NT2/D1 (cell line): ENCODE results near the gene DIDO1.
A peak's percentile ranks its signal among the peaks of the same experiment; 100 is the strongest.

Experiments used
- DNase-seq: peaks from one replicate; pipeline ENCODE4 v3.0.0-alpha.2; 2011; ENCODE audit warnings: low read depth, low spot score
- H3K27me3 ChIP-seq: 2 replicates; pipeline ENCODE4 v1.6.0; 2011; ENCODE audit warnings: mild to moderate bottlenecking; ENCODE audit not compliant: insufficient read length, insufficient read depth
- H3K36me3 ChIP-seq: 2 replicates; pipeline ENCODE4 v1.6.1; 2011; ENCODE audit warnings: mild to moderate bottlenecking, low read length, mixed read lengths; ENCODE audit not compliant: insufficient read depth, insufficient read length
- H3K4me1 ChIP-seq: 2 replicates; pipeline ENCODE4 v1.5.1; 2011; ENCODE audit not compliant: insufficient read depth, insufficient read length
- H3K4me3 ChIP-seq: 2 replicates; pipeline ENCODE4 v1.5.1; 2011; ENCODE audit warnings: low read depth; ENCODE audit not compliant: insufficient read length
- H3K9ac ChIP-seq: 2 replicates; pipeline ENCODE4 v1.6.0; 2011; ENCODE audit warnings: low read depth; ENCODE audit not compliant: insufficient read length
- H3K9me3 ChIP-seq: 2 replicates; pipeline ENCODE4 v1.5.1; 2011; ENCODE audit warnings: mild to moderate bottlenecking, low read length; ENCODE audit not compliant: insufficient read depth
- SUZ12 ChIP-seq: IDR thresholded peaks from 2 replicates; pipeline ENCODE4 v1.6.1; 2011; ENCODE audit not compliant: insufficient read length, insufficient read depth; ENCODE audit errors: extremely low read depth
- YY1 ChIP-seq: IDR thresholded peaks from 2 replicates; pipeline ENCODE4 v1.6.1; 2011; ENCODE audit not compliant: insufficient read length, insufficient read depth
- ZNF274 ChIP-seq: IDR thresholded peaks from 2 replicates; pipeline ENCODE4 v1.6.1; 2011; ENCODE audit warnings: mild to moderate bottlenecking, low read depth, low read length

The DIDO1 gene

DNA sequence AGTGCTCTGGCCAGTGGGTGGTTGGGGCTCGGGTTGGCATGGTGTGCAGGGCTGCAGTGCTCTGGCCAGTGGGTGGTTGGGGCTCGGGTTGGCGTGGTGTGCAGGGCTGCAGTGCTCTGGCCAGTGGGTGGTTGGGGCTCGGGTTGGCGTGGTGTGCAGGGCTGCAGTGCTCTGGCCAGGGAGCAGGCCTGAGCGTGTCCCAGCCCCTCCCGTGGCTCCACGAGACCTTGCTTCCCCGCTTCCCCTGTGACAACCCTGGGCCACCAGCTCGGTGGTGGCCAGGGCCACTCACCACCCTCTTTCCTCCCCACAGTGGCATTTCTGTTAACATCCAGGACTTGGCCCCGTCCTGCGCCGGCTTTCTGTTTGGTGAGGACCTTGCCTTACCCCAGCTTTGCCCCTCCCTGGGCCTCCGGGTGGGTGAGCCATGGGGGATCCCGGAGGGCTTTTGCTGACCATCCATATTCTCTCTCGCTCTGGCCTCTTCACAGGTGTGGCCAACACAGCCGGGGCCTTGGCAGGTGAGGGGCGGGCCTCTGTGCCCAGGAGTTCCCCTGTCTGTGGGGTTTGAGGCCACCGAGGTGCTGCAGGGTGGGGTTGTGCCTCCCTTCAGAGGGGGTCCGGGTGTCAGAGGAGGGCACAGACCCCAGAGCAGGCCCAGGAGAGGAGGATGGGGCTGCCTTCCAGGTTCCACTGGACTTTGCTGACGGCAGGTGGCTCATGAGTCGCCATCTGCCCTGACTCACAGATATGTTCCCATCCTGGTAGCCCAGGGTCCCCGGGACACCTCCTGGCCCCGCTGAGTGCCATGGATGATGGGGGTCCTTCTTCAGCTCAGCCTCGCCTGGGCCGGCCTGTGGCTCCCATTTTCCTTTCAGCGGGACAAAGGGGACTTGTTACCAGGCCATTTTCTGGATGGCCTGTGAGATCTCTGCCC, 40.2 kb upstream of the DIDO1 start:
- no peak for TF ChIP-seq SUZ12
- TF ChIP-seq ZNF274: no peak
- Histone ChIP-seq H3K4me3 (no peak overlapping the region), H3K36me3 (no peaks in the 10 kb centered on the region), H3K4me1 (peaks cover 12% of the 10 kb centered on the region), H3K27me3 (no peaks in the 10 kb centered on the region), H3K9me3 (no peaks in the 10 kb centered on the region), H3K9ac (no peak overlapping the region)
- no peak for DNase-seq

DNA sequence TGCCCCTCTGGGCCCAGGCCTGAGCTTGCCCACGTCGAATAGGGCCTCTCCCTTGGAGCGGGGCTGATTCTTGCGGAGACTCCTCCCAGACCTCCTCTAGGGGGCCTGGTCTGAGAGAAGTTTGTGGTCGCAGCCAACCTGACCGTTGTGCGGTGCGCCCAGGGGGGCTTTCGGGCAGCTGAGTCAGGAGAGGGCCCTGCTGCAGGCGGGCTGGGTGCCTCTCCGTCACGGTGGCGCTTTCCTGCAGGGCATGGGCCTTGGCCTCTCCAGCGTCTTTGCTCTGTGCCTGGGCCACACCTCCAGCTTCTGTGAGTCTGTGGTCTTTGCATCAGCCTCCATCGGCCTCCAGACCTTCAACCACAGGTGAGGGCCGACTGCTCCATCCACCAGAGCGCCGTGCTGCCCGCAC, 39.1 kb upstream of the DIDO1 start:
- TF ChIP-seq ZNF274: no peak
- no peak for TF ChIP-seq SUZ12
- no peak for TF ChIP-seq YY1
- Histone ChIP-seq H3K4me3 (peak overlapping the region; percentile 11), H3K27me3 (no peaks in the 10 kb centered on the region), H3K9me3 (no peaks in the 10 kb centered on the region), H3K36me3 (no peaks in the 10 kb centered on the region), H3K4me1 (peaks cover 7% of the 10 kb centered on the region), H3K9ac (peak overlapping the region; percentile 61)
- no peak for DNase-seq

DNA sequence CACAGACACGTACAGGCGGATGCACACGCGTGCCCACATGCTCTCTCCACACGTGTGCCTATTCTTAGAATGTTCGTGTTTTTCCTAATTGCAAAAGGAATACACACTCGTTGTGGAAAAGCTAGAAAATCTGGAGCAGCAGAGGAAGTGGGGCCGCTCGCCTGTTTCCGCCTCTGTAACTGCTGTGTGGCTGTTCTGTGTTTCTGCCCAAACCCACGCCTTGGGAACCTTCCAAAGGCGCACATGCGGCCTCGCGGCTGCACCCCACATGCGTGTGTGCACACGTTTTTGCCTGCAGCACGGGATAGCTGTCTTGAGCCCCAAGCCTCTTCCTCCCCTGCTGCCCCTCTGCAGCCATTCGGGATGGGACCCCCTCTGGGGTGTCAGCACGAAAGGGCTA, 38.4 kb upstream of the DIDO1 start:
- Histone ChIP-seq H3K9ac (peak overlapping the region; percentile 47), H3K4me1 (peaks cover 7% of the 10 kb centered on the region), H3K4me3 (no peak overlapping the region), H3K36me3 (no peaks in the 10 kb centered on the region), H3K9me3 (no peaks in the 10 kb centered on the region), H3K27me3 (no peaks in the 10 kb centered on the region)
- DNase-seq: no peak
- TF ChIP-seq ZNF274: no peak

DNA sequence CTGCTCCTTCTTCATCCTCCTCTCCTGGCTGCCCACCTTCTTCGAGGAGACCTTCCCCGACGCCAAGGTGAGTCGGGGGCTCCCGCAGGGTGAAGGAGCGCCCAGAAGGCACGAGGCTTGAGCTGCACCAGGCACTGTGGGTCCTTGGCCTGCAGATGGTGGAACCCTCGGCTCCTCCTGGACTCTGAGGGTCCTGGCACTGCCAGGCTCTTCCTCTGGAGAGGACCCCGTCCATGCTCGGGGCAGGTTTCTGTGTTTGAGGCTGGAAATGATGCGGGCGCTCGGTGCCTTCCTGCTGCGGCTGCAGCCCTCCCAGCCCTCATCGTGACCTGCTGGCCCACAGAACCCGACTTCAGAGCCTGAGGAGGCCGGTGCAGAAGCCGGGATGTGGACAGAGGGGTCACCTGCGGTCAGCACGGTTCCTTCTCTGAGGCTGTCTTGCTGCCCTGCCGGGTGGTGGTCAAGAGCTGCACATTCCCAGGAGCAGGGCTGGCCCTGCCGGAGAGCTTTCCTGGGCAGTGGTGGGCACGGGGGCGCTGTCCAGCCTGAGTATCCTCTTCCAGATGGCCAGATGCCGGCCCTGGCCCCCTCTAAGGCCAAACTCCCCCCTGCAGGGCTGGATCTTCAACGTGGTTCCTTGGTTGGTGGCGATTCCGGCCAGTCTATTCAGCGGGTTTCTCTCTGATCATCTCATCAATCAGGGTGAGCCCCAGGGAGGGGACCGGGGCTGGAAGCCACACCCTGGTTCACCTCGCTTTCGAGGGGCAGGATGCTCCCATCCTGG, 37.5 kb upstream of the DIDO1 start:
- no peak for DNase-seq
- TF ChIP-seq ZNF274: no peak
- Histone ChIP-seq H3K4me3 (no peak overlapping the region), H3K9ac (no peak overlapping the region), H3K9me3 (no peaks in the 10 kb centered on the region), H3K27me3 (no peaks in the 10 kb centered on the region), H3K36me3 (no peaks in the 10 kb centered on the region), H3K4me1 (peaks cover 13% of the 10 kb centered on the region)

DNA sequence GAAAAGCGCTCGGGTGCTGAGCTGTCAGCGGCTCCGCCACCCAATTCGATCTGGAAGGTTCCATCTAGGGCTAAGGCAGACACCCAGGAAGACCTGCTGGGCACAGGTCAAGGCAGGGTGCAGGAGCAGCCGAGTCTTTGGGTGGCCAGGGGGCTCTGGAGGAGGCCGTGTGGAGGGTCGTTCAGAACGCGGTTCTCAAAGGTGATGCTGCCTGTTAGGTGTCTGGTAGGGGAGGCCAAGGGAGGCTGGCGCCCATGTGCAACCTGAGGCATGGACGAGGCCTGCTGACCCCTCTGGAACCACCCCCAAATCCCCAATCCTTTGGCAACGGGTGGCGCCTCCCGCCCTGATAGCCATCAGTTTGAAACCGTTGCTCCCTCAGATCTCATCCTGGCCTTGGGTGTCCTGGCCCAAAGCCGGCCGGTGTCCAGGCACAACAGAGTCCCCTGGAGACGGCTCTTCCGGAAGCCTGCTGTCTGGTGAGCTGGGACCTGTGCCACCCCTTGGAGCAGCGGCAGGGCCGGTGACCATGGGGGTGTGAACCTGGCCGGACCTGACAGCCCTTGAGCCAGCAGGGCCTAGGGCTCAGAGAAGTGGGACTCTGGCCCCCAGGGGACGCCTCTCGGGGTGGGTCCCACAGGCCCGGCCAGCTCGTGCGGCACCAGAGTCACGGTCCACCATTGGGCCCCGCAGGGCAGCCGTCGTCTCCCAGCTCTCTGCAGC, 36.7 kb upstream of the DIDO1 start:
- DNase-seq: no peak
- Histone ChIP-seq H3K4me1 (peaks cover 20% of the 10 kb centered on the region), H3K36me3 (no peaks in the 10 kb centered on the region), H3K9ac (no peak overlapping the region), H3K9me3 (no peaks in the 10 kb centered on the region), H3K4me3 (no peak overlapping the region), H3K27me3 (no peaks in the 10 kb centered on the region)
- TF ChIP-seq YY1: no peak
- TF ChIP-seq ZNF274: no peak
- no peak for TF ChIP-seq SUZ12

DNA sequence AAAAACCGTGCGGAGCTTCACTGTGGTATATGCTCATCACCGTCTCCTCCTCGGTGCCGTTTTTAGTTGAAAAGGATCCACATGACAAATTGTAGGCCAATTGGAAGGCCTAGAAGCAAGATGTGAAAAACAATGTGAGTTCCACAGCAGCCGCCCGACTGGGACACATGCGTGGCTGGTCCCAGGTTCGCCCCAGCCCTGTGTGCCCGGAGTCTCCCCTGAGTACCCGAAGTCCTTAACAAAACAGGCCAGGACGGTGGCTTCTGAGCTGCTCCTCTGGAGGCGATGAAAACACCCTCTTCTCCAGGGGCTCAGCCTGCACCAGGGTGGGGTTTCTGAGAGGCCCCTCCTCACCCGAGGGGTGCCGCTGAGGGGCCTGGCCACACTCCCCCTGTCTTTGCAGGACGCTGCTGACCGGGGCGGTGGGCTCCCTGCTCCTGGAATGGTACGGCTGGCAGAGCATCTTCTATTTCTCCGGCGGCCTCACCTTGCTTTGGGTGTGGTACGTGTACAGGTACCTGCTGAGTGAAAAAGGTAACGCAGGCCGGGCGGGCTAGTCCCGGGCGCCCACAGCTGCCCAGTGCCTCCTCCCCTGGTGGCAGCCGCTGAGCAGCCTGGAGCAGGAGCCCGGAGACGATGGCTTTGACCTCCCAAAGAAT, 36.0 kb upstream of the DIDO1 start:
- TF ChIP-seq ZNF274: no peak
- no peak for TF ChIP-seq YY1
- H3K4me3 ChIP-seq: no peak overlapping the region
- H3K9ac ChIP-seq: no peak overlapping the region
- no peaks in the 10 kb centered on the region for H3K36me3 ChIP-seq
- H3K9me3 ChIP-seq: no peaks in the 10 kb centered on the region
- H3K4me1 ChIP-seq: peaks cover 24% of the 10 kb centered on the region
- DNase-seq: no peak
- no peaks in the 10 kb centered on the region for H3K27me3 ChIP-seq

DNA sequence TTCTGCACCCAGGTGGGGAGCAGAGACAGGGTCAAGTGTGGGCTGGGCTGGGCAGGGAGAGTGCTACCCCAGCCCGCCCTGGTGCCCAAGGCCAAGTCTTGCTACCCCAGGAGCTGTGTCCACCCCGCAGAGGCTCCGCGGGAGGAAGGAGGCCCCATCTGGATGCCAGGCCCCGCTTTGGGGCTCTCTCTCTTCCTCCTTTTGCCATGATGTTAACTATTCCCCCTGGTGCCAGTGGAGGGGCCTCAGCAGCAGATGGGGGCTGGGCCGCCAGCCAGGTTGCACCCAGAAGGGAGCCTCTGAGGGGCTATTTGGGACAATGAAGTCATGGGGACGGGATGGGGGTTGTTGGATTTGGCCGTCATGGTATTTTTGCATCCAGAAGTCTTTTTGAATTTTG, 35.5 kb upstream of the DIDO1 start:
- Histone ChIP-seq H3K4me3 (no peak overlapping the region), H3K9me3 (no peaks in the 10 kb centered on the region), H3K4me1 (peaks cover 24% of the 10 kb centered on the region), H3K27me3 (no peaks in the 10 kb centered on the region), H3K36me3 (no peaks in the 10 kb centered on the region), H3K9ac (no peak overlapping the region)
- TF ChIP-seq ZNF274 (no peak), YY1 (no peak), SUZ12 (no peak)
- DNase-seq: no peak
